Mononuclear cell (primary cell): ENCODE results near the gene ACY1. TPM values are rescaled to one million over a fixed set of nuclear protein-coding genes. Genes with fewer than 3 reads are reported as not detected.

ENCODE experiments used
- H3K27me3 ChIP-seq: 2 replicates; pipeline ENCODE4 v1.6.0; 2011; ENCODE audit warnings: low read length, control low read depth; ENCODE audit not compliant: insufficient read depth
- H3K4me1 ChIP-seq: 2 replicates; pipeline ENCODE4 v1.5.1; 2011; ENCODE audit warnings: mild to moderate bottlenecking, low read length, control low read depth; ENCODE audit not compliant: insufficient read depth
- H3K4me3 ChIP-seq: 2 replicates; pipeline ENCODE4 v1.5.1; 2011; ENCODE audit warnings: mild to moderate bottlenecking, low read length, moderate library complexity
- H3K9me3 ChIP-seq: 2 replicates; pipeline ENCODE4 v1.5.1; 2011; ENCODE audit warnings: low read depth, mild to moderate bottlenecking, control low read depth, low read length
- total RNA-seq: library from RNA; depleted of rRNA; stranded (reverse); fragments of >200 nt; gene quantifications from one replicate; pipeline ENCODE4 v1.2.3, GENCODE V29; 2012

The ACY1 gene
- total RNA-seq, 1 donor, result 3.3 TPM

- peaks cover 21% of the 10 kb centered on the region for H3K4me1 ChIP-seq
- no peaks in the 10 kb centered on the region for H3K9me3 ChIP-seq
- H3K27me3 ChIP-seq, result no peaks in the 10 kb centered on the region
- H3K4me3 ChIP-seq, result no peak overlapping the region
These were observed 14.7 kb downstream of the ACY1 start for GRCh38 chr3:51997935-51998596.

- H3K4me3 ChIP-seq, result no peak overlapping the region
- H3K4me1 ChIP-seq, result peaks cover 21% of the 10 kb centered on the region
- H3K27me3 ChIP-seq, result no peaks in the 10 kb centered on the region
- no peaks in the 10 kb centered on the region for H3K9me3 ChIP-seq
These were observed 15.4 kb downstream of the ACY1 start for GRCh38 chr3:51998774-51999173.

- peaks cover 13% of the 10 kb centered on the region for H3K4me1 ChIP-seq
- H3K27me3 ChIP-seq, result no peaks in the 10 kb centered on the region
- no peak overlapping the region for H3K4me3 ChIP-seq
- H3K9me3 ChIP-seq, result no peaks in the 10 kb centered on the region
These were observed 16.5 kb downstream of the ACY1 start for GRCh38 chr3:51999846-52000245.

GRCh38 chr3:52001443-52001974, 18.2 kb downstream of the ACY1 start:
- Histone ChIP-seq H3K4me3 (no peak overlapping the region), H3K27me3 (no peaks in the 10 kb centered on the region), H3K4me1 (peaks cover 17% of the 10 kb centered on the region), H3K9me3 (no peaks in the 10 kb centered on the region)

- Histone ChIP-seq H3K4me1 (peaks cover 17% of the 10 kb centered on the region), H3K4me3 (no peak overlapping the region), H3K9me3 (no peaks in the 10 kb centered on the region), H3K27me3 (no peaks in the 10 kb centered on the region)
These were observed 19.4 kb downstream of the ACY1 start for GRCh38 chr3:52002748-52003147.

- H3K4me3 ChIP-seq, result no peak overlapping the region
- peaks cover 17% of the 10 kb centered on the region for H3K4me1 ChIP-seq
- H3K9me3 ChIP-seq, result no peaks in the 10 kb centered on the region
- H3K27me3 ChIP-seq, result no peaks in the 10 kb centered on the region
These were observed 20.9 kb downstream of the ACY1 start for GRCh38 chr3:52004163-52004787.

GRCh38 chr3:52004906-52005395, 21.6 kb downstream of the ACY1 start:
- H3K4me3 ChIP-seq, result no peak overlapping the region
- no peaks in the 10 kb centered on the region for H3K9me3 ChIP-seq
- H3K4me1 ChIP-seq, result peaks cover 17% of the 10 kb centered on the region
- no peaks in the 10 kb centered on the region for H3K27me3 ChIP-seq

GRCh38 chr3:52005571-52005986, 22.2 kb downstream of the ACY1 start:
- H3K4me1 ChIP-seq, result peaks cover 17% of the 10 kb centered on the region
- H3K9me3 ChIP-seq, result no peaks in the 10 kb centered on the region
- H3K4me3 ChIP-seq, result no peak overlapping the region
- H3K27me3 ChIP-seq, result no peaks in the 10 kb centered on the region

- Histone ChIP-seq H3K4me3 (no peak overlapping the region), H3K4me1 (peaks cover 17% of the 10 kb centered on the region), H3K27me3 (no peaks in the 10 kb centered on the region), H3K9me3 (no peaks in the 10 kb centered on the region)
These were observed 22.9 kb downstream of the ACY1 start for GRCh38 chr3:52006017-52006819.

- peaks cover 12% of the 10 kb centered on the region for H3K4me1 ChIP-seq
- no peak overlapping the region for H3K4me3 ChIP-seq
- H3K27me3 ChIP-seq, result no peaks in the 10 kb centered on the region
- H3K9me3 ChIP-seq, result no peaks in the 10 kb centered on the region
These were observed 23.4 kb downstream of the ACY1 start for GRCh38 chr3:52006820-52007133.

GRCh38 chr3:52007291-52007690, 24.0 kb downstream of the ACY1 start:
- Histone ChIP-seq H3K4me3 (no peak overlapping the region), H3K4me1 (peaks cover 10% of the 10 kb centered on the region)

GRCh38 chr3:52010431-52010830, 27.1 kb downstream of the ACY1 start:
- H3K27me3 ChIP-seq, result no peaks in the 10 kb centered on the region
- H3K4me1 ChIP-seq, result peaks cover 10% of the 10 kb centered on the region
- H3K4me3 ChIP-seq, result no peak overlapping the region
- H3K9me3 ChIP-seq, result no peaks in the 10 kb centered on the region

More at GRCh38 chr3:52007291-52007690, 24.0 kb downstream of the ACY1 start:
- H3K27me3 ChIP-seq, result no peaks in the 10 kb centered on the region
- H3K9me3 ChIP-seq, result no peaks in the 10 kb centered on the region

GRCh38 chr3:52012699-52013098, 29.4 kb downstream of the ACY1 start:
- no peaks in the 10 kb centered on the region for H3K9me3 ChIP-seq
- no peak overlapping the region for H3K4me3 ChIP-seq
- no peaks in the 10 kb centered on the region for H3K4me1 ChIP-seq
- no peaks in the 10 kb centered on the region for H3K27me3 ChIP-seq

GRCh38 chr3:52013802-52014598, 30.7 kb downstream of the ACY1 start:
- Histone ChIP-seq H3K4me3 (no peak overlapping the region), H3K4me1 (no peaks in the 10 kb centered on the region), H3K9me3 (no peaks in the 10 kb centered on the region), H3K27me3 (no peaks in the 10 kb centered on the region)
